HepG2 (cell line): ENCODE results near the gene TNNI3.

Experiments used
- ATF1 ChIP-seq: IDR thresholded peaks from 2 replicates; pipeline ENCODE4 v1.6.1; 2016; ENCODE audit warnings: mild to moderate bottlenecking, control low read depth
- CTCF ChIP-seq: sonication (generic); formaldehyde crosslinking; IDR thresholded peaks from 2 replicates; pipeline ENCODE4 v1.5.0; 2020; ENCODE audit warnings: mild to moderate bottlenecking, missing genetic modification reagents, moderate library complexity
- PHF8 ChIP-seq: sonication (generic); formaldehyde crosslinking; IDR thresholded peaks from 2 replicates; pipeline ENCODE4 v1.5.0; 2020; ENCODE audit warnings: missing genetic modification reagents
- REXO4 ChIP-seq: sonication (generic); formaldehyde crosslinking; IDR thresholded peaks from 2 replicates; pipeline ENCODE4 v1.8.0; 2022; ENCODE audit warnings: missing genetic modification reagents, mild to moderate bottlenecking, borderline replicate concordance
- THAP7 ChIP-seq: sonication (generic); formaldehyde crosslinking; IDR thresholded peaks from 2 replicates; pipeline ENCODE4 v1.8.1; 2023; ENCODE audit warnings: mild to moderate bottlenecking, missing genetic modification reagents
- ZNF121 ChIP-seq: sonication (generic); formaldehyde crosslinking; IDR thresholded peaks from 2 replicates; pipeline ENCODE4 v1.5.0; 2020; ENCODE audit warnings: mild to moderate bottlenecking, missing genetic modification reagents
- ZNF350 ChIP-seq: sonication (generic); formaldehyde crosslinking; IDR thresholded peaks from 2 replicates; pipeline ENCODE4 v1.4.0; 2020; ENCODE audit warnings: mild to moderate bottlenecking, low read depth, missing genetic modification reagents, borderline replicate concordance

DNA sequence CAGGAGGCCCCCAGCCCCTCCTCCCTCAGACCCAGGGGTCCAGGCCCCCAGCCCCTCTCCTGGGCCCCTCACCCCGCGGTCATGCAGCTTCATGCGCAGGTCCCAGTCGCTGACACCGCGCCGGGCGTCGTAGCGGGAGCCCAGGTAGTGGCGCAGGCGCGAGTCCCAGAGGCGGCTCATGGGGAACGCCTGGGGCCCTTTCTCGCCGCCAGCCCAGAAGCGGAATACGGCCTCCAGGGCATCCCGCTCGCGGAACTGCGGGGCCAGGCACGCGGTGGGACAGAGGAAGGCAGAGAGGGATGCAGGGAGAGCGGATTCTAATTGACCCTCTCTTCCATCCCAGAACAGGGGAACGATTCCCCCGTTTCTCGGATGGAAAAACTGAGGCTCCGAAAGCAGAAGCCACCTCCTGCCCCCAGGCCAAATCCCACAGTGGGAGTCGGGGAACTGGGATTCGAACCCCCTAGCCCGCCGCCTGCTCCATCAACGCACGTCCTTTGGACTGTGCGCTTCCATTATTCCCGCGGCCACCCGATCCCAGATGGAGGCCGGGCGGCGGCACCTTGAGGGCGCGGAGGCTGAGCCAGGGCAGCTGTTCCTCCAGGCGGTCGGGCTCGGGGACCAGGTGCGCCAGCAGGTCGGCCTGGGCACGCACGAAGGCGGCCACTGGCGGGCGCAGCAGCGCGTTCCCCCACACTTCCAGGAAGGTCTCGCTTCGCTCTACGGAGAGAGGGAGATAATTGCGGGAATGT lies 4.2 kb upstream of the TNNI3 start:
- TF ChIP-seq CTCF (no peak), ZNF350 (CRISPR knock-in tag) (no peak), ATF1 (CRISPR knock-in tag) (no peak), PHF8 (CRISPR knock-in tag) (no peak), THAP7 (CRISPR knock-in tag) (no peak), ZNF121 (CRISPR knock-in tag) (no peak), REXO4 (no peak)
